Hippocampal formation (tissue), 2 donors: ENCODE results near the gene THOC6.

Experiments
- DNase-seq, 2 donors: peaks; one replicate each; lab custom pipeline; 2025; lab: John Stamatoyannopoulos, UW

Gene THOC6

DNA sequence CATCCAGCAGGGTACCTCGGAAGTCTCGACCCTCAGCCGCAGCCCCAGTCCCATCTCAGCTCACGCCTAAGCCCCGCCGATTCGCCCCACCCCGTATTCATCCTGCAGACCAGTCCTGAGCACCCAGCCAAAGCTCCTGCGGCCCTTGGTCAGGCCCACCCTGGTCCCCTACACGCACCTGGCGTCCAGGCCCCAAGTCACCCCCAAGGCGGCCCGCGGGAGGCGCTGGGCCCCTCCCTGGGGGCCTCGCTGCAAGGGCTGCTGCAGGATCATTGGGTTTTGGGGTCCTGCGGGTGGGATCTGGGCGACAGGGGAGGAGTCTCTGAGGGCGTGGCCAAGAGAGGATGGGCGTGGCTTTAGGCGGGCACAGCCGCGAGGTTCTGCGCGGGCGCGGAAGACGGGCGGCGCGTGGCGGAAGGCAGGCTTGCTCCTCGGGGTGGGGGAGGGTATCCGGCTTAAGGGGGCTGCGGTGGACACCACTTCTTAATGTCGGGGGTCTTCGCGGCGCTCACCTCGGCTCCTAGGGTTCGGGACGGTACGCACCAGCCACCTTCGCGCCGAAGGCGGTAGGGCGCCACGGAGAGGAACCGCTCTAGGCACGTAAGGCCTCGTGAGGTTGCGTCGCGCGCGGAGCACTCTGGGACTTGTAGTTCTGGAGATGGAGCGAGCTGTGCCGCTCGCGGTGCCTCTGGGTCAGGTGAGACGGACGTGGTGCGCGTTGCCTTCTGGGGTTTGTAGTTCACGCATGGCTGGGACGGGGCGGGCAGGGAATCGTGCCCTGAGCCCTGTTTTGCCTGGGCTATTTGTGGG is at the start of gene THOC6, which contains the start of gene HCFC1R1:
THOC6 (plus strand) TSS at position 367 of the 810 bp plus-strand sequence; CDS start at position 659, 292 bp downstream.
HCFC1R1 (minus strand) TSS at position 274 of the 810 bp plus-strand sequence; CDS start at position 273, 1 bp downstream.
- peak; percentile 90 to 94 for DNase-seq

DNA sequence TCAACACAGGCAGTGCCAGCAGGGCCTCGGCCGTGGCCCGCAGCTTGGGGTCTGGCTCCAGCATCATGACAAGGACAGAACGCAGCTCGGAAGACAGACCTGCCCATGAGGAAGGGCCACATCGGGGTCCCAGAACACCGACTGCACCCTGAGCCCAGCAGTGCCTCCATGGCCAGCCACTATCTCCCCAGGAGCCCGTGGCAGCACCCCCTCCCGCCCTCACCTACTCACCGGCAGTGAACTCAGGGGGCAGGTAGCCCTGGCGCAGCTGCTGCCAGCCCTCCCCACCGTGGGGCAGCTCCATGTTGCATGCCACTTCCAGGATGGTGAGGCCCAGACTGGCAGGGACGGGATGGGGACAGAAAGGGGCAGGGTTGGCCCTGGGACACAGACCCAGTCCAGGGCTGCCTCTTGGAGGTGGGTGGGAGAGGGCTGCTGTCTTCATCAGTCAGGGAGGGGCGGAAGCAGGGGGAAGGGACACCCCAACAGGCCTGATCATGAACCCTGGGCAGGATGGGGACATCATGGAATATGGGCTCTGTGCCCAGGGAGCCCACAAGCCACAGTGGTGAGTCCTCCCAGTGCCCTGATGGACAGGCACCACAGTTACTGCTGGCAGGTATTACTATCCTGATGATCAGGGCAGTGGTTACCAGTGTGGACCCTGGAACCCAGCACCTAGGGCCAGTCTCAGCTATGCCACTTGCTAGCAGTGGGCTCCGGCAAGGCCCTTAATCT is 49.3 kb upstream of the THOC6 start:
- DNase-seq = no peak

DNA sequence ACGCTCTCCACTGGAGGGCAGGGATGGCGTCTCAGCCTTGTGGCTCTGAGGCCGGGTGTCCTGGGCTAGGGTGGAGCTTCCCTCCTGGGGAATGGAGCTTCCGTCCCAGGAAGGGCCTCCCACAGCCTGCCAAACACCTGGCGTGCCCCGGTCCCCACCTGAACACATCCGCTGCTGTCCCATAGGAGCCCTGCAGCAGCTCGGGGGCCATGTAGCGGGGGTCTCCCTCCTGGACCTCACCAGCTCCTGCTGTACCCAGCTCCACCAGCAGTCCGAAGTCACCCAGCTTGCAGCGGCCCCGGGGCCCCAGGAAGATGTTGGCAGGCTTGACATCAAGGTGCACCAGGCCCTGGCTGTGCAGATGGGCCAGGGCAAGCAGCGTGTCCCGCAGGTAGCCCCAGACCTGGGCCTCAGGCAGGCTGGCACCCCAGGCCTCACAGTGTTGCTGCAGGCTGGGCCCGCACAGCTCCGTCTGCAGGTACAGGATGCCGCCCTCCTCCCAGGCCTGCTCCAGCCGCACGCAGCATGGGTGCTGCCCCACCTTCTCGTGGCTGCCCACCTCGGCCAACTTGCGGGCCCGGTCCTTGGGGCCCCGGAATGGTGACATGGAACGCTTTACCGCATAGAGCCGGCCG is 48.6 kb upstream of the THOC6 start:
- no peak for DNase-seq

DNA sequence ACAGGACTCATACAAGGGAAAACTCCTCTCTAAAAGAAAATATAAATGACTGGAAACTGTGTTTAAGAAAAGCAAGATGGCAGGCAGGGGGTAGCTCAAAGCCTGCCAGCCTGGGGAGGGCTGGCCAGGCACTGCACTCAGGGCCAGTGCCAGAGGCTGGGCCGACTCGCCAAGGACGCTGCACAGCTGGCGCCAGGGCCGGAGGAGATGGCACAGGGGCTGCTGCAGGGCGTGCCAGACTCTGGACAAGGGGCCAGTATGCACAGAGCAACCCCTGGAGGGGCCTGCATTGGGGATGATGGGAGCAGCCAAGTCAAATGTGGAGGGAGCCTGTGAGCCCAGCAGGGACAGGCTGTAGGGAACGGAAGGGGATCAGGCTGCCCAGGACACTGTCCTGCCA is 47.6 kb upstream of the THOC6 start:
- peak in 1 of 2 donors; percentile 24 for DNase-seq

DNA sequence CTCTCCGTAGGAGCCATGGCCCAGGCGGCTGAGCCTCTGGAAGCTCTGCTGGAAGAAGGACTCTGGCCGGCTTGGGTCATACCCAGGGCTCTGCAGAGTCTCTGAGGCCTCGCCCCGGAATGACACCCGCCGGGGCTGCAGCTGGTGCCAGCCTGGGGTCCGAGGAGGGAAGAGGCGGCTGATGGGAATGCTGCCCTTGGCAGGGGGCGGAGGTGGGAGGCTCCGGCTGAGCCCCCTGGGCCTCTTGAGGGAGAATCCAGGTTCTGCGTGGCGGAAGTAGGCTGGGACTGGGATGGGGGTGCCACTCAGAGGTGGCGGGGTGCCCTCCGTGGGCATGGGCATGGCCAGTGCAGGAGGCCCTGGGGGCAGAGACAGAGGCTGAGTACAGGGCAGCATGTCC is 47.2 kb upstream of the THOC6 start:
- DNase-seq = no peak

DNA sequence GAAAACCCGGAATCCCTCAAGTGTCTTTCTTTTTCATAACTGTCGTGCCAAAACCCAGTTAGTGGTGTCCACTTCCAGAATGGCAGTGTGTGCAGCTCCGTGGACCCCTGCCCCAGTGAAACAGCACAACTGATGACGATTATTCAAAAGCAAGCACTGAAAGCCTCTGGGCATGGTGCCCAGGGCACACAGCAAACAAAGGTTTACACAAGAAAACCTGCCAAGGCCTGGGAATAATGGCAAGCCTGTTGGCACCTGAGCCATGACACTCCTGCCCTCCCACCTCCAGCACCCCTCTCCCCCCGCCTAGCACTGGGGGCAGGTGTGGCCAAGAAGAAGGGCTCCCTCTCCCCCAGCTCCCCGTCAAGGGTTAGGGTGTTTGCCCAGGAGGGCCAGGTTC is 46.4 kb upstream of the THOC6 start:
- DNase-seq = peak in 1 of 2 donors; percentile 14

DNA sequence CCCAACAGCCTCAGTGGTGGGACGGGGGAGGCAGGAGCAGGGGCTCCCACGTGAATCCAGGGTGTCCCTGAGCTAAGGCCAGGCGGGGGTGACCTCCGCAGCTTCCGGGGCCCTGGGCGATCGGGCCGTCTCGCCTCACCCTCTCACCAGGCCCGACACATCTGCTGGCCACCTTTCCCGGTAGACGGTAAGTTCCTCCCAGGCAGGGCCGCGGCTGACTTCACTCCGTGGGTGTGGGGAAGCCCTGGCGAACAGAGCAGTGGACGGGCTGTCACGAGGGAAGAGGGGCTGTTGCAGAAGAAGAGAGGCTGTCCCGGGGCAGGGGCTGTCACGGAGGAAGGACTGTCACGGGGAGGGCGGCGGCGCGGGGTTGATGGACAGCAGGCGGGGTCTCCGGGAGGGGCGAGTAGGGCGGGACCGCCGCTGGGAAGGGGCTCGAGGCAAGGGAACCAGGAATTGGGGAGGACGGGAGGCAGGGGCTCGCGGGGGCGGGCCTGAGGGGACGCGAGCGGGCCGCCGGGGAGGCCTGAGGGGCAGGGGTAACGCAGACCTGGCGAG is 44.1 kb upstream of the THOC6 start:
- no peak for DNase-seq

DNA sequence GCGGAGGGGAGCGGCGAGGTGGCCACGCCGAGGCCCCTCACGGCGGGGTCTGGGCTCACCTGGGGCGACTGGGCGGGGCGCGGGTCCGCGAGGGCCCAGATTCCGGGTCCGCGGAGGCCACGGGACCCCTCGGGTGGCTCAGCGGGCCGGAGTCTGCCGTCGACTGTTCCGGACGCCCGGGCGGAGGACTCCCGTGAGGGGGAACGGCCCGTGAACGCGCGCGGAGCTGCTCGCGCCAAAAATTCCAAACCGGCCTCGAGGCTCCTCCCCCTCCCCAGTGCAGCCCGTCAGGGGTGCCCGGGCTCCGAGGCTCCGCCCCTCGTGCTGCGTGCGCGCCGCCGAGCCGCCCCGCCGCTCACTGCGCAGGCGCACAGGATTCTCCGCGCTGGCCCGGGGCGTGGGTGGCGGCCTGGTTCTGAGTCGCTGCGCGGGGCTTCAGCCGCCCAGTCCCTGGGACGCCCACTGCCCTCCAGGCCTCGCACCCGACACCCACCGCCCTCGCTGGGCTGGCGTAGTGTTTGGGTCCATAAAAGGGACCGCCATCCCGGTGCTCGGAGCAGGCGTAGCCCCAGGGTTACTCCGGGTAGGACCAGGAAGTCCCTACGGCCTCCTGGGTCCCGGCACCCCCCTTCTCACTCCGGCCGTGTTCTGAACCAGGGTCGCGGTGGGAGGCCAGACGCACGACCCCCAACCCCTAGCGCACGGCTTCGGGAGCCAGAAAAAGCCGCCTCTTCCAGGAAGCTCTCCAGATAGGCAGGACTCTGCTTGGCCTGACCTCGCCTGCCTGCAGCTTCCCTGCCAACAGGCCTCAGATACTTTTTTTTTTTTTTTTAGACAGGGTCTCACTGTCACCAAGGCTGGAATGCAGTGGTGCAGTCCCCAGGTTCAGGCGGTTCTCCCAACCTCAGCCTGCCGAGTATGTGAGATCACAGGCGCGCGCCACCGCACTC is 43.3 kb upstream of the THOC6 start, which contains the start of gene PKMYT1:
PKMYT1 (minus strand) TSS at position 220 of the 950 bp plus-strand sequence. CDS start 789 bp downstream, outside the sequence.
- peak; percentile 72 to 86 for DNase-seq

DNA sequence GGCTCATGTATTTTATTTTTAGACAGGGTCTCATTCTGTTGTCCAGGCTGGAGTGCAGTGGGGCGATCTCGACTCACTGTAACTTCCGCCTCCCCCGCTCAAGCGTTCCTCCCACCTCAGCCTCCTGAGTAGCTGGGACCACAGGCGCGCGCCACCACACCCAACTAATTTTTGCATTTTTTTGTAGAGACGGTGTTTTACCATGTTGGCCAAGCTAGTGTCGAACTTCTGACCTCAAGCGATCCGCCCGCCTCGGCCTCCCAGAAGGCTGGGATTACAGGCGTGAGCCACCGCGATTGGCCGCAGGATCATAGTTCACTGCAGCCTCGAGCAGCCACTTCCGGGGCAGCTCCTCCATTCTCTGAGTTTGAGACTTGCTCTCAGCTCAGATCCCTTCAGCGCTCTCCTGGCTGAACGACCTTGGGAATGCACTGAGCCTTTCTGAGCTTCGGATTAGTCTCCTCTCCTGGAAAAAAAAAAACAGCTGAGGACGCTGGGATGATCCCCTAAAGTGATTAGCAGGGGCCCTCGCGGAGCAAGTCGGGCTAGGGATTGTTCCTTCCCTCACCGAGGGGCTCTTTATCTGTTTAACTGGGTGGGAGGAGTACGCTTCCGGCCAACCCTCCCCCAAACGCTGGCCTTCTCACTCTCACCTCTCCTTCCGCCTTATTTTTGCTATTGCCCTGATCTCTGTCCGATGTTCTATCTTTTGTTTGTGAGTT is 42.5 kb upstream of the THOC6 start:
- no peak for DNase-seq

DNA sequence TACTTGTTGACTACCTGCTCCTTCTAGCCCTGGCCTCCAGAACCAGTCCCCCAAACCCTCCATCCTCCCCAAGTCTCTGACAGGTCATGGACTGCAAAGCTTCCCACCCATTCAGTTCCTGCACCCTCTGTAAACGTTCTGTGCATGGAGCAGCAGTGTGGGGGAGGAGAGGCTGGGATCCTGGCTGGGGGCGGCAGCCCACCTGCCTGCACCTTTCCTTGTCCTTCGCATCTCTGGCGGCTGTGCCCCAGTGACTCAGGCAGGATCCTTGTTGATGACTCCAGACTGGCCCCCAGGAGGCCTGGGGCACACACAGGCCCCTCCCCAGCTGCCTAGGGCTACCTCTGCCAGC is 42.0 kb upstream of the THOC6 start:
- DNase-seq = no peak

DNA sequence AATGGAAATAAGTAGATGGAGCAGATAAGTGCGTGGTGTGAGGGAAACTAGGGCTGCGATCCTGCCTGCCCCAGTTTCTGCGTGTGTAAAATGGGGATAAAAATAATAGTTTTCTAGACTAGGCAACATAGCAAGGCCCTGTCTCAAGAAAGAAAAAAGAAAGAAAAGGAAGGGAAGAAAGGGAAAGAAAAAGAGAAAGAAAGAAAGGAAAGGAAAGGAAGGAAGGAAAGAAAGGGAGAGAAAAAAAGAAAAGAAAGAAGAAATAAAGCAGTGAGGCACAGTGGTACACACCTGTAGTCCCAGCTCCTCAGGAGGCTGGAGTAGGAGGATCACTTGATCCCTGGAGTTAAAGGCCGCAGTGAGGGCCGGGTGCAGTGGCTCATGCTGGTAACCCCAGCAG is 41.4 kb upstream of the THOC6 start:
- DNase-seq = no peak

DNA sequence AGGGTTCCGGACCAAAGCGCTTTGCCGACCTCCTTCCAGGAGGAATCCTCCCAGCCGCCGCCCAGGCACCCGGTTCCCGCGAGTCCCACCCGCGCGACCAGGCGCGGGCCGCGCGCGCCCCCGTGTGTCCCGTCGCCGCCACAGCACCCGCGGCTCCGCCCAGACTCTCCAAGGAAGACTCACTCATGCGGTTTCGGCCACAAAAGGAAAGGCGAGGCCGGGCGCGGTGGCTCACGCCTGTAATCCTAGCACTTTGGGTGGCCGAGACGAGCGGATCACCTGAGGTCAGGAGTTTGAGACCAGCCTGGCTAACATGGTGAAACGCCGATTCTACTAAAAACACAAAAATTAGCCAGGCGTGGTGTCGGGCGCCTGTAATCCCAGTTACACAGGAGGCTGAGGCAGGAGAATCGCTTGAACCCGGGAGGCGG is 40.1 kb upstream of the THOC6 start:
- peak; percentile 49 to 67 for DNase-seq

DNA sequence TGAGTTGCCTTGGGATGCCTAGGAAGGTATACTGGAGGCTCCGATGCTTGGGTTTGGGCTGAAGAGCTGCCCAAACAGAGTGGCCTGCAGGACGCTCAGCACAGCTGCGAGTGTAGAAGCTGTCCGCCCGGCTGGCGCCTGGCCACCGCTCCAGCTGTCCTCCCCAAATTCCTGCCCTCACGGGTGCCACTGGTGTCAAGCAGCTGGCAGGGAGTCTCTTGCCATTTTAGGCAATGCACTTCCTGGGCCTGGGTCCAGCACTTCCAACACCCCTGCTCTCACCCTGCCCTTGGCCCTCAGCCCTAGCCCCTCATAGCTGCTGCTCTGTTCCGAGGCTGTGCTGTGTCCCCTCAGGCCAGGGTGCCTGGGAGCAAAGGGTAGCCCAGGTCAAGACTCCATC is 38.4 kb upstream of the THOC6 start:
- DNase-seq = no peak

DNA sequence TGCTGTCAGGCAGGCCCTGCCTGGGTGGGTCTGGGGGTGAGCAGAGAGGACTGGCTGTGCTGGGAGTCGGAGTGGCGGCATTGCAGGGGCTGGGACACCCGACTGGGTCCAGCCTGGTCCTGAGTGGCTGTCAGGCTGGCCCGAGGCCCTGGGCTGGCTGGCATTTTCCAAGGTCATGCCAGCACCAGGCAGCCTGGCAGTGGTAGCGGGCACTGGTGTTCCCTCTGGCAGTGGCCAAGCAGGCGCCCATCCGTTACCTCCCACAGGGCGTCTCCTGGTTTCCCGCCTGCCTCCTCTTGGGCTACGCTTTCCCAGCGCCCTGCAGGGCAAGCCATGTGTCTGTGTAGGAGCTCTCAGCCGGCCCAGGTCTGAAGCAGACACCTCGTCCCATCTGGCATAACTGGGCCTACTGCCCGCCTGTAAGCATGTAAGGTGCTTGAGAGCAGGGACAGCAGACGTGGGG is 37.9 kb upstream of the THOC6 start:
- no peak for DNase-seq

DNA sequence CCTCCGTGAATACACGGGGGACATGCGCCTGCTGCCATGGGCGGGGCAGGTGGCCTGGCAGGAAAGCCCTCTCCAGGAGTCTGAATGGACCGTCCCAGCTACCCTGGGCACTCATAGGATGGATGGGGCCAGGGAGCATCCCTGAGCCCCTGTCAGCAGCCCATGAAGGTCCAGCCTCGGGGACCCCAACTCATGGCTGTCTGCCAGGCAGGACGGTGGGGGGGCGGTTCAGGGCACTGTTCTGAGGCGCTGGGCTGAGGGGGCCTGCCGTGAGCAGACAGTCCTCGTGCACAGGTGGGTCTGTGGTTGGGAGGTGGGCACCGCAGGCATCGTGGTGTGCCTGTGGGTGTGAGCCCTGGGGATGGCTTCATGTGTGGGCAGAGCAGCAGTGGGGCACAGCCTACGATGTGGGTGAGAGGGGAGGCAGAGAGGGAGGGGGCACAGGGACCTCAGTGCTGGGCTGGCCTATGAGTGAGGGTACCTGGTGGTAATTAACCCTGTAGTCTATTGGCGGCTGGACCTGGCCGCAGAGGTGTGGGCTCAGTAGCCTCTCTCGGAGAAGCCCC is 37.1 kb upstream of the THOC6 start:
- DNase-seq = no peak

DNA sequence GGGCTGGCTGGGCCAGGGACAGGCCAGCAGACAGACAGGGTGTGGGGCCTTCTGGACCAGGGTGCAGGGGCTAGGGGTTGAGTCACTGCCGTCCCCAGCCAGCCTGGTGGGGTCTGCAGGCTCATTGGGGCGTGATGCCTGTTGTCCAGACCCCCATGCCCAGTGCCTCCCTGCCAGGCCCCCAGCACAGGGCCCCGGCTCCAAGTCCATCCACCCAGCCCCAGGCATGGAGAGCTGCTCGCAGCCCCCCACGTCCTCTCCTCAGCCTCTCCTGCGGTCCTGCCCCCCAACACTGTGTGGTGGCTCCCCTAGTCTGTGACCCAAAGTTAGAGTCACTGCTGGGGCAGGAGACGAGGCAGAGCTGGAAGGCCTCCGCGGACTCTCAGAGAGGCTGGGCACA is 36.5 kb upstream of the THOC6 start:
- DNase-seq = no peak

DNA sequence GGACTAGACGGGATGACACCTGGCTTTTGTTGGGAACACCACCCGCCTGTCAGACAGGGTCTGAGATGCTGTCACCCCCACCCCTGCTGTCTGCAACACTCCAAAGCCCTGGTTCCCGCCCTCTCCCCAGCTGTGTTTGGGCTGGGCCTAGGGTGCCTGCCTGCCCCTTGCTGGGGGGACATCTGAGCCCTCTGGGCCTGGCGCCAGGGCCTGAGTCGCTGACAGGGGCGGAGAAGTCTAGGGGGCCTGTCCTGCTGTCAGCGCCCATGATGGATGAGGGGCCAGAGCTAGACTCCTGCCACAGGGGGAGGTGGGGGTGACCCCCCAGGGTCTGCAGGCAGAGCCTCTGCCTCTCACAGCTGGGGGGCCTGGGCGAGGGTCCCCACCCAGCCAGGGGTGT is 36.0 kb upstream of the THOC6 start:
- DNase-seq = no peak

DNA sequence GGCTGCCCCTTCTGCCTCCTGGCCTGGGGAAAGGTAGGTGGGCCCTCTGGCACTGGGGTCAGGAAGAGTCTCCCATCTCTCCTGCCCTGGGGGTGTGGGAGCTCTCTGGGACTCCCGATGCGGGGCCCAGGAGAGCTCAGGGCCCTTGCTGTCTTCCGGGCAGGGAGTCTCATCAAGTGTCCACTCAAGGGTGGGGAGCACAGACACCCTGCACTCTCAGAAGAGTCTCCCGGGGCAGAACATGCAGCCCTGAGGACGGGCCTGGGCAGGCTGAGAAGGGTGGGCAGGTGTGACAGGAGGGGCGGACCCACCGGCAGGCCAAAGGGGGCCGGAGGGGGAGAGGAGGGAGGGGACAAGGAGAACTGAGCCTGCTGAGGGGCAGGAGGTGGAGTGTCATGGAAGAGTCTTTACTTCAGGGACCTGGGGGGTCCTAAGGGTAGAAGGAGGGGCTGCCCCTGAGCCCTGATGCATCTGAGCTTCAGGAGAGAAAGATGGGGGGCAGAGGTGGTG is 35.2 kb upstream of the THOC6 start:
- DNase-seq = no peak

DNA sequence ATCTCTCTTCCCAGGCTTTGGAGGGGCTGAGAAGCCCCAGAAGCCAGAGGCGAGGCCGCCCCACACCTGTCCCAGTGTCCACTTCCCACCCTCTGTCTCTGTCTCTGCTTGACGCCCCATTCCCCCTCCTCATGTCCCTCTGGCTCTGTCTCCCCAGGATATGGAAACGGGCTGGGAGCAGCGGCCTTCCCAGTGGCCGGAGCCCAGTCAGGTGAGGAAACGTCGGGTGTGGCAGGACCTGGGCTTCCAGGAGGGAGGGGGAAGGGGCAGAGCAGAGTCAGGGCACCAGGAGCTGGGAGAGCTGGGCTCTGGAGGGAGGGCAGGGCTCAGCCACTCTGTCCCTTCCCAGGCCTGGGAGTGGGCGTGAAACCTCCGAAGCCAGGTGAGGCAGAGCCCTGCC is 32.9 kb upstream of the THOC6 start:
- DNase-seq = no peak
